Measurements from ENCODE around the gene ADAMTSL5.

Gene ADAMTSL5

DNA sequence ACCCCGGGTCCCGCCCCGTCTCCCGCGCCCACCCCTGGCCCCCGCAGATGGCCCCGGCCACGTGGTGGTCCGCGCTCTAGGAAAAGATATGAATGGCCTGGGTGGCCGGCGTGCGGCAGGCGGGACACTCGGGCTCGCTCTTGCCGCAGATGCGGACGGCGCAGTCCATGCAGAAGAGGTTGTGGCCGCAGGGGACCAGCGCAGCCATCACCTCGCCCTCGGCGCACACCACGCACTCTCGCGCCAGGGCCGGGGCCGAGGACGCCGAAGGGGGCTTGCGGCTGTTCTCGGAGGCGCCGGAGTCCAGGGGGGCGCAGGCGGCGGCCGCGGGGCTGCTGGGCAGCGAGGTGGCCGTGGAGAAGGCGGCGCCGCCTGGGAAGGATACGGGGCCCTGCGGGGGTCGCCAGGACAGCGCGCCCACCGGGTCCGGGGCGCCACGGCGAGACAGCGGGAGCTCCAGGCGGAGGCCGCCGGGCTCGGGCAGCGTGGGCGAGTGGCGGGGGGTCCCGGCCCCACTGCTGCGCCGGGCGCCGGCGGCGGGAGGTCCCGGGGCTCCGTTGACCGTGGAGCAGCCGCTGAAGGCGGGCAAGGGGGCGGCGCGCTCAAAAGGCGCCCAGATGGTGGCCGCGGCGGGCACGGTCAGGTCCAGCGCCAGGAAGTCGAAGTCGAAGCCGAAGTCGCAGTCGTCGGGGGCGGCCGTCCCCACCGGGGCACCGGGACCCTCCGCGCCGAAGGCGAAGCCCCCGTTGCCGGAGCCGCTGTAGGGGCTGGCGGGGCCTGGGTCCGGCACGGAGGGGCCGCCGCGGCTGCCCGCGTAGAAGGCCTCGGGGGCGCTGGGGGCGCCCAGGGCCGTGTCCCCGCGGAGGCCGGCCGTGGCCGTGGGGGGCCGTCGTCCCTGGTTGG is 42.9 kb upstream of the ADAMTSL5 start:
- H3K36me3 ChIP-seq (ENCODE audit: control insufficient read depth, insufficient read depth, low read length): peaks cover 6% of the 10 kb centered on the region
- H3K4me2 ChIP-seq (ENCODE audit: low read length): no peak overlapping the region
- H3K4me3 ChIP-seq (ENCODE audit: low read length): no peak overlapping the region
- no peaks in the 10 kb centered on the region for H3K27me3 ChIP-seq (ENCODE audit: insufficient read depth, low read length, poor library complexity)
- no peak overlapping the region for H3K4ac ChIP-seq (ENCODE audit: low read depth, low read length)
- H2BK120ac ChIP-seq (ENCODE audit: low read depth, low read length): no peak overlapping the region
- H3K79me2 ChIP-seq (ENCODE audit: control insufficient read depth, insufficient read depth, low read length): peaks cover 19% of the 10 kb centered on the region
- H3K27ac ChIP-seq (ENCODE audit: low read depth, low read length): no peak overlapping the region
- no peak for DNase-seq
- H2BK5ac ChIP-seq (ENCODE audit: low read length): no peak overlapping the region
- H2BK15ac ChIP-seq (replicated peaks; ENCODE audit: low read depth): no peak overlapping the region
- H3K79me1 ChIP-seq (ENCODE audit: low read length): peaks cover 16% of the 10 kb centered on the region
- H3K56ac ChIP-seq (ENCODE audit: low read length): no peak overlapping the region
- H3K18ac ChIP-seq (ENCODE audit: low read length): no peak overlapping the region
- no CpG with 5 or more reads among the region's 121 CpGs for WGBS (ENCODE audit: extremely low coverage, insufficient coverage, low lambda C conversion rate)
- H3K4me1 ChIP-seq (ENCODE audit: control insufficient read depth, low read depth, low read length): no peaks in the 10 kb centered on the region
- H4K8ac ChIP-seq (ENCODE audit: low read depth, low read length): no peak overlapping the region
- no peak overlapping the region for H3K9ac ChIP-seq (ENCODE audit: low read length)
- no peak overlapping the region for H4K5ac ChIP-seq (ENCODE audit: low read length)
- H2AK5ac ChIP-seq (ENCODE audit: low read length): no peak overlapping the region
- H3K23ac ChIP-seq (ENCODE audit: low read length): no peak overlapping the region

DNA sequence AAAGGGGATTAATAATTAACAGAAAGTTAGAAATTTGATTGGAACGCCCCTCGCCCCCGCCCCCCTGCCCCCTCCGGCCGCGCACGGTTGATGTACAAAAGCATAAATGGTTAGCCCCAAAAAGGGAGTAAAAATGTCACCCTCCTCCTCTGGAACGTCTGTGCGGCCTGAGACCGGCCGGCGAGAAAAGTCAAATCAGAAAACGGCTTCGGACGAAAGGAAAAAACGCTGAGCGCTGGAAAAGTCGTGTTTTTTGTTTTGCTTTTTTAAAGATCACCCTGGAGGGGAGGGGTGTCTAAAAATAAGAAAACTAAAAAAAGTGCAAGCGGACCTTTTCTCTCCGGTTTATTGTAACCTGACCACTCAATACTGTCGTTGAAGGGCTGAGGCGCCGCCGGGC is 42.1 kb upstream of the ADAMTSL5 start:
- Histone ChIP-seq H3K27me3 (ENCODE audit: insufficient read depth, low read length, poor library complexity) (no peaks in the 10 kb centered on the region), H3K23ac (ENCODE audit: low read length) (no peak overlapping the region), H3K4me1 (ENCODE audit: control insufficient read depth, low read depth, low read length) (no peaks in the 10 kb centered on the region), H3K36me3 (ENCODE audit: control insufficient read depth, insufficient read depth, low read length) (peaks cover 6% of the 10 kb centered on the region), H4K5ac (ENCODE audit: low read length) (no peak overlapping the region), H2AK5ac (ENCODE audit: low read length) (no peak overlapping the region), H3K9ac (ENCODE audit: low read length) (no peak overlapping the region), H3K4me2 (ENCODE audit: low read length) (no peak overlapping the region), H3K79me2 (ENCODE audit: control insufficient read depth, insufficient read depth, low read length) (peaks cover 11% of the 10 kb centered on the region), H3K18ac (ENCODE audit: low read length) (no peak overlapping the region), H3K56ac (ENCODE audit: low read length) (no peak overlapping the region), H4K8ac (ENCODE audit: low read depth, low read length) (no peak overlapping the region), H2BK15ac (replicated peaks; ENCODE audit: low read depth) (no peak overlapping the region), H3K4ac (ENCODE audit: low read depth, low read length) (no peak overlapping the region), H2BK120ac (ENCODE audit: low read depth, low read length) (no peak overlapping the region), H3K27ac (ENCODE audit: low read depth, low read length) (no peak overlapping the region), H3K4me3 (ENCODE audit: low read length) (no peak overlapping the region), H2BK5ac (ENCODE audit: low read length) (no peak overlapping the region), H3K79me1 (ENCODE audit: low read length) (peaks cover 10% of the 10 kb centered on the region)
- no CpG with 5 or more reads among the region's 24 CpGs for WGBS (ENCODE audit: extremely low coverage, insufficient coverage, low lambda C conversion rate)
- no peak for DNase-seq

DNA sequence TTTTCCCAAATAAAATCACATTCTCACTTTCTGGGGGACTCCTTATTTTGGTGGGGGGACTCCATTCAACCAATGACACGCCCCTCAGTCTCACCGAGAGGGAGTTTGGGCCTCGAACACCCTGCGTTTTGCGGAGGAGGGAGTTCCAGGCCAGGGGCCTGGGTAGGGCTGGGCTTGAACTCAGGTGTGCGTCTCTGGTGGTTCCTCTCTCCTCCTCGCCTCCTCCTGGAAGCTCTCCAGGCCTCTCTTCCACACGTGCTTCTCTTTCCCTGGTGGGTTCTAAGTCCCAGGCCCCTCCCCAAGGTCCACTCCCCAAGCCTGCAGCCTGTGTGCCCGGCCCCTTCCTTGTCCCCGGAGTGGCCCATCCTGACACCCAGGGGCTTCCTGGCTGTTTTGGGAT is 40.6 kb upstream of the ADAMTSL5 start:
- no peak overlapping the region for H2BK15ac ChIP-seq (replicated peaks; ENCODE audit: low read depth)
- H3K27ac ChIP-seq (ENCODE audit: low read depth, low read length): no peak overlapping the region
- peaks cover 3% of the 10 kb centered on the region for H3K79me1 ChIP-seq (ENCODE audit: low read length)
- no peak overlapping the region for H3K18ac ChIP-seq (ENCODE audit: low read length)
- H2BK5ac ChIP-seq (ENCODE audit: low read length): no peak overlapping the region
- H3K9ac ChIP-seq (ENCODE audit: low read length): no peak overlapping the region
- peaks cover under 1% of the 10 kb centered on the region for H3K79me2 ChIP-seq (ENCODE audit: control insufficient read depth, insufficient read depth, low read length)
- H3K23ac ChIP-seq (ENCODE audit: low read length): no peak overlapping the region
- no peak overlapping the region for H4K5ac ChIP-seq (ENCODE audit: low read length)
- no peak overlapping the region for H3K4me3 ChIP-seq (ENCODE audit: low read length)
- no peak for DNase-seq
- H2AK5ac ChIP-seq (ENCODE audit: low read length): no peak overlapping the region
- H3K27me3 ChIP-seq (ENCODE audit: insufficient read depth, low read length, poor library complexity): no peaks in the 10 kb centered on the region
- no peak overlapping the region for H2BK120ac ChIP-seq (ENCODE audit: low read depth, low read length)
- no peak overlapping the region for H3K4me2 ChIP-seq (ENCODE audit: low read length)
- H3K4me1 ChIP-seq (ENCODE audit: control insufficient read depth, low read depth, low read length): no peaks in the 10 kb centered on the region
- no peak overlapping the region for H3K56ac ChIP-seq (ENCODE audit: low read length)
- H4K8ac ChIP-seq (ENCODE audit: low read depth, low read length): no peak overlapping the region
- no CpG with 5 or more reads among the region's 10 CpGs for WGBS (ENCODE audit: extremely low coverage, insufficient coverage, low lambda C conversion rate)
- peaks cover 6% of the 10 kb centered on the region for H3K36me3 ChIP-seq (ENCODE audit: control insufficient read depth, insufficient read depth, low read length)
- H3K4ac ChIP-seq (ENCODE audit: low read depth, low read length): no peak overlapping the region

DNA sequence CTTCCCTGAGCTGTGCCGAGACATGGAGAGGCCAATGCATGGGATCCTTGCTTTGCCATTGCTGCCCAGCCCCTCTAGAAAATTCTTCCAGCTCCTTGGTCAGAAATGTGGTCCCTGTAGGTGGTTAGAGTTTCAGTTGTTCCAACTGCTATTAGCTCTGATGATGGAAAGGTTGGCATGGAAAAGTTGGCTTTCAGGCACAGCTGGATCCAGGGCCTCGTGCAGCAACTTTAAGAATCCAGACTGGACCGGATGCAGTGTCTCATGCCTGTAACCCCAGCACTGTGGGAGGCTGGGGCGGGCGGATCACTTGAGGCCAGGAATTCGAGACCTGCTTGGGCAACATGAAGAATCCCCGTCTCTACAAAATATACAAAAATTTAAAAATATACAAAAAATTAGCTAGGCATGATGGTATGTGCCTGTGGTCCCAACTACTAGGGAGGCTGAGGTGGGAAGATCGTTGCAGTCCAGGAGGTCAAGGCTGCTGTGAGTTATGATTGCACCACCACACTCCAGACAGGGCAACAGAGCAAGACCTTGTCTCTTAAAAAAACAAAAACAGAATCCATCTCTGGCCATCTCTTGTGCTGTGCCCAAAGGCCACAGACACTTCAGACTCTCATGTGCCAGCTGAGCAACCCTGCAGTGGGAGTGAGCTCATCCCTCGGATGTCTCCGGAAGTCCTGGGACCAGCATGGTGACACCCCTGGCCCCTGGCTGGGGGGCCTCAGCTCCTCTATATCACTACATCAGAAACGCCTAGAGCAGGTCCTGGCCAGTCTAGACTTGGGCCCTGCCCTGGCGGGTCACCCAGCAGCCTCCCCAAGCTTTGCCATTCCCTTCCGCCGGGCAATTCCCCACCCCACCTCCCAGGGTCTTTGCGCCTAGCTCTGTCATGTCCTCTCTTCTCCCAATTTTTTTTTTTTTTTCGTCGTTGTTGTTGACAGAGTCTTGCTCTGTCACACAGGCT is 38.5 kb upstream of the ADAMTSL5 start:
- Histone ChIP-seq H3K18ac (ENCODE audit: low read length) (no peak overlapping the region), H3K4me1 (ENCODE audit: control insufficient read depth, low read depth, low read length) (no peaks in the 10 kb centered on the region), H4K8ac (ENCODE audit: low read depth, low read length) (no peak overlapping the region), H3K27ac (ENCODE audit: low read depth, low read length) (no peak overlapping the region), H2BK120ac (ENCODE audit: low read depth, low read length) (no peak overlapping the region), H3K36me3 (ENCODE audit: control insufficient read depth, insufficient read depth, low read length) (peaks cover 2% of the 10 kb centered on the region), H3K79me1 (ENCODE audit: low read length) (no peaks in the 10 kb centered on the region), H4K5ac (ENCODE audit: low read length) (no peak overlapping the region), H3K56ac (ENCODE audit: low read length) (no peak overlapping the region), H3K4me2 (ENCODE audit: low read length) (no peak overlapping the region), H3K9ac (ENCODE audit: low read length) (no peak overlapping the region), H2AK5ac (ENCODE audit: low read length) (no peak overlapping the region), H3K23ac (ENCODE audit: low read length) (no peak overlapping the region), H2BK5ac (ENCODE audit: low read length) (no peak overlapping the region), H3K27me3 (ENCODE audit: insufficient read depth, low read length, poor library complexity) (no peaks in the 10 kb centered on the region), H2BK15ac (replicated peaks; ENCODE audit: low read depth) (no peak overlapping the region), H3K79me2 (ENCODE audit: control insufficient read depth, insufficient read depth, low read length) (no peaks in the 10 kb centered on the region), H3K4ac (ENCODE audit: low read depth, low read length) (no peak overlapping the region), H3K4me3 (ENCODE audit: low read length) (no peak overlapping the region)
- WGBS (ENCODE audit: extremely low coverage, insufficient coverage, low lambda C conversion rate): no CpG with 5 or more reads among the region's 17 CpGs
- no peak for DNase-seq

GRCh38 chr19:1549332-1549945 is 36.6 kb upstream of the ADAMTSL5 start:
- no peak overlapping the region for H3K4me2 ChIP-seq (ENCODE audit: low read length)
- no peak overlapping the region for H2BK5ac ChIP-seq (ENCODE audit: low read length)
- no CpG with 5 or more reads among the region's 4 CpGs for WGBS (ENCODE audit: extremely low coverage, insufficient coverage, low lambda C conversion rate)
- peaks cover 2% of the 10 kb centered on the region for H3K36me3 ChIP-seq (ENCODE audit: control insufficient read depth, insufficient read depth, low read length)
- no peak overlapping the region for H4K5ac ChIP-seq (ENCODE audit: low read length)
- no peak overlapping the region for H4K8ac ChIP-seq (ENCODE audit: low read depth, low read length)
- H3K27ac ChIP-seq (ENCODE audit: low read depth, low read length): no peak overlapping the region
- no peak overlapping the region for H3K4me3 ChIP-seq (ENCODE audit: low read length)
- DNase-seq: no peak
- H2AK5ac ChIP-seq (ENCODE audit: low read length): no peak overlapping the region
- no peak overlapping the region for H3K18ac ChIP-seq (ENCODE audit: low read length)
- no peaks in the 10 kb centered on the region for H3K27me3 ChIP-seq (ENCODE audit: insufficient read depth, low read length, poor library complexity)
- H2BK15ac ChIP-seq (replicated peaks; ENCODE audit: low read depth): no peak overlapping the region
- H3K79me1 ChIP-seq (ENCODE audit: low read length): no peaks in the 10 kb centered on the region
- no peak overlapping the region for H3K23ac ChIP-seq (ENCODE audit: low read length)
- H3K4ac ChIP-seq (ENCODE audit: low read depth, low read length): no peak overlapping the region
- H3K79me2 ChIP-seq (ENCODE audit: control insufficient read depth, insufficient read depth, low read length): no peaks in the 10 kb centered on the region
- H3K56ac ChIP-seq (ENCODE audit: low read length): no peak overlapping the region
- no peak overlapping the region for H2BK120ac ChIP-seq (ENCODE audit: low read depth, low read length)
- H3K4me1 ChIP-seq (ENCODE audit: control insufficient read depth, low read depth, low read length): no peaks in the 10 kb centered on the region
- no peak overlapping the region for H3K9ac ChIP-seq (ENCODE audit: low read length)

All from mesendoderm (in vitro differentiated cells).